ENCODE data around the gene ZNF697.

Gene ZNF697

GRCh38 chr1:119652587-119652986 is 4.5 kb upstream of the ZNF697 start:
- no peak overlapping the region for H3K14ac ChIP-seq (ENCODE audit: low read length)
- no peak overlapping the region for H4K91ac ChIP-seq (ENCODE audit: low read depth, low read length)
- H2BK12ac ChIP-seq (ENCODE audit: low read length) = no peak overlapping the region
- no peaks in the 10 kb centered on the region for H3K27me3 ChIP-seq (ENCODE audit: insufficient read depth, low read length)
- H3K23ac ChIP-seq (ENCODE audit: low read length) = no peak overlapping the region
- no peak overlapping the region for H3K4me3 ChIP-seq (ENCODE audit: low read depth, low read length)
- H3K36me3 ChIP-seq (ENCODE audit: control insufficient read depth in 1 of 2, insufficient read depth in 2 of 2, low read length in 2 of 2) = no peaks in the 10 kb centered on the region
- peak; percentile 13 to 57 for DNase-seq
- H3K18ac ChIP-seq (ENCODE audit: low read length) = no peak overlapping the region
- WGBS (ENCODE audit: extremely low coverage, insufficient coverage, insufficient read length) = no CpG with 5 or more reads among the region's 4 CpGs
- no peak overlapping the region for H4K8ac ChIP-seq (ENCODE audit: low read depth, low read length)
- H3K27ac ChIP-seq (ENCODE audit: low read depth, low read length) = no peak overlapping the region
- no peak overlapping the region for H4K12ac ChIP-seq (ENCODE audit: low read depth, low read length)
- no peak overlapping the region for H2AK5ac ChIP-seq (ENCODE audit: low read length)
- H2BK120ac ChIP-seq (ENCODE audit: insufficient read depth, low read length, poor library complexity) = no peak overlapping the region
- H3K79me2 ChIP-seq (ENCODE audit: control insufficient read depth, insufficient read depth, low read length, poor library complexity) = peaks cover 4% of the 10 kb centered on the region
- no peak overlapping the region for H3K9ac ChIP-seq (ENCODE audit: low read length)
- no peak overlapping the region for H3K4me2 ChIP-seq (ENCODE audit: low read length)
- H2BK5ac ChIP-seq (ENCODE audit: low read depth, low read length, poor library complexity) = no peak overlapping the region
- no peak overlapping the region for H2AFZ ChIP-seq (ENCODE audit: insufficient read depth, low read length, poor library complexity)
- peaks cover 0 to 11% of the 10 kb centered on the region in 2 experiments for H3K4me1 ChIP-seq (ENCODE audit: control insufficient read depth in 1 of 2, insufficient read depth in 2 of 2, low read length in 2 of 2)
- no peaks in the 10 kb centered on the region for H3K9me3 ChIP-seq (ENCODE audit: insufficient read depth, low read depth, low read length)
- peaks cover 10% of the 10 kb centered on the region for H3K79me1 ChIP-seq (ENCODE audit: low read length)
- H3K4ac ChIP-seq (ENCODE audit: low read depth, low read length) = no peak overlapping the region

GRCh38 chr1:119651641-119652040 is 3.6 kb upstream of the ZNF697 start:
- no peak for DNase-seq
- Histone ChIP-seq H4K91ac (ENCODE audit: low read depth, low read length) (no peak overlapping the region), H3K9ac (ENCODE audit: low read length) (no peak overlapping the region), H3K4me2 (ENCODE audit: low read length) (no peak overlapping the region), H3K4me3 (ENCODE audit: low read depth, low read length) (no peak overlapping the region), H3K36me3 (ENCODE audit: control insufficient read depth in 1 of 2, insufficient read depth in 2 of 2, low read length in 2 of 2) (no peaks in the 10 kb centered on the region), H3K18ac (ENCODE audit: low read length) (no peak overlapping the region), H4K12ac (ENCODE audit: low read depth, low read length) (no peak overlapping the region), H3K27ac (ENCODE audit: low read depth, low read length) (no peak overlapping the region), H3K79me1 (ENCODE audit: low read length) (peaks cover 19% of the 10 kb centered on the region), H2BK120ac (ENCODE audit: insufficient read depth, low read length, poor library complexity) (no peak overlapping the region), H3K79me2 (ENCODE audit: control insufficient read depth, insufficient read depth, low read length, poor library complexity) (peaks cover 12% of the 10 kb centered on the region), H4K8ac (ENCODE audit: low read depth, low read length) (no peak overlapping the region), H3K14ac (ENCODE audit: low read length) (peak overlapping the region; percentile 42), H3K4me1 (ENCODE audit: control insufficient read depth in 1 of 2, insufficient read depth in 2 of 2, low read length in 2 of 2) (peaks cover 0 to 13% of the 10 kb centered on the region in 2 experiments), H3K23ac (ENCODE audit: low read length) (no peak overlapping the region), H2BK12ac (ENCODE audit: low read length) (no peak overlapping the region), H2BK5ac (ENCODE audit: low read depth, low read length, poor library complexity) (no peak overlapping the region), H3K9me3 (ENCODE audit: insufficient read depth, low read depth, low read length) (no peaks in the 10 kb centered on the region), H3K4ac (ENCODE audit: low read depth, low read length) (no peak overlapping the region), H2AK5ac (ENCODE audit: low read length) (no peak overlapping the region), H3K27me3 (ENCODE audit: insufficient read depth, low read length) (no peaks in the 10 kb centered on the region), H2AFZ (ENCODE audit: insufficient read depth, low read length, poor library complexity) (no peak overlapping the region)
- no CpG with 5 or more reads among the region's 1 CpG for WGBS (ENCODE audit: extremely low coverage, insufficient coverage, insufficient read length)

- Histone ChIP-seq H2AFZ (ENCODE audit: insufficient read depth, low read length, poor library complexity) (no peak overlapping the region), H2AK5ac (ENCODE audit: low read length) (no peak overlapping the region), H2BK12ac (ENCODE audit: low read length) (no peak overlapping the region), H3K79me1 (ENCODE audit: low read length) (peaks cover 22% of the 10 kb centered on the region), H4K8ac (ENCODE audit: low read depth, low read length) (no peak overlapping the region), H3K4me3 (ENCODE audit: low read depth, low read length) (no peak overlapping the region), H3K9ac (ENCODE audit: low read length) (no peak overlapping the region), H3K27me3 (ENCODE audit: insufficient read depth, low read length) (no peaks in the 10 kb centered on the region), H4K91ac (ENCODE audit: low read depth, low read length) (no peak overlapping the region), H3K4me1 (ENCODE audit: control insufficient read depth in 1 of 2, insufficient read depth in 2 of 2, low read length in 2 of 2) (peaks cover 0 to 17% of the 10 kb centered on the region in 2 experiments), H3K4ac (ENCODE audit: low read depth, low read length) (no peak overlapping the region), H3K9me3 (ENCODE audit: insufficient read depth, low read depth, low read length) (no peaks in the 10 kb centered on the region), H3K79me2 (ENCODE audit: control insufficient read depth, insufficient read depth, low read length, poor library complexity) (peaks cover 15% of the 10 kb centered on the region), H3K23ac (ENCODE audit: low read length) (no peak overlapping the region), H3K18ac (ENCODE audit: low read length) (no peak overlapping the region), H3K14ac (ENCODE audit: low read length) (no peak overlapping the region), H3K36me3 (ENCODE audit: control insufficient read depth in 1 of 2, insufficient read depth in 2 of 2, low read length in 2 of 2) (no peaks in the 10 kb centered on the region), H4K12ac (ENCODE audit: low read depth, low read length) (no peak overlapping the region), H2BK120ac (ENCODE audit: insufficient read depth, low read length, poor library complexity) (no peak overlapping the region), H3K27ac (ENCODE audit: low read depth, low read length) (no peak overlapping the region), H3K4me2 (ENCODE audit: low read length) (no peak overlapping the region), H2BK5ac (ENCODE audit: low read depth, low read length, poor library complexity) (no peak overlapping the region)
- DNase-seq = peak in 1 of 2 donors; percentile 67
- WGBS (ENCODE audit: extremely low coverage, insufficient coverage, insufficient read length) = no CpG with 5 or more reads among the region's 2 CpGs
Measured at GRCh38 chr1:119651133-119651532, 3.1 kb upstream of the ZNF697 start.

- no peak overlapping the region for H3K4ac ChIP-seq (ENCODE audit: low read depth, low read length)
- H3K27me3 ChIP-seq (ENCODE audit: insufficient read depth, low read length) = no peaks in the 10 kb centered on the region
- no peak overlapping the region for H3K23ac ChIP-seq (ENCODE audit: low read length)
- peak overlapping the region; percentile 63 for H3K18ac ChIP-seq (ENCODE audit: low read length)
- H3K4me2 ChIP-seq (ENCODE audit: low read length) = peak overlapping the region; percentile 66
- WGBS (ENCODE audit: extremely low coverage, insufficient coverage, insufficient read length) = no CpG with 5 or more reads among the region's 10 CpGs
- H4K91ac ChIP-seq (ENCODE audit: low read depth, low read length) = peak overlapping the region; percentile 71
- H3K14ac ChIP-seq (ENCODE audit: low read length) = peak overlapping the region; percentile 71
- peak overlapping the region; percentile 90 for H3K27ac ChIP-seq (ENCODE audit: low read depth, low read length)
- H3K36me3 ChIP-seq (ENCODE audit: control insufficient read depth in 1 of 2, insufficient read depth in 2 of 2, low read length in 2 of 2) = no peaks in the 10 kb centered on the region
- no peaks in the 10 kb centered on the region for H3K9me3 ChIP-seq (ENCODE audit: insufficient read depth, low read depth, low read length)
- H2AK5ac ChIP-seq (ENCODE audit: low read length) = no peak overlapping the region
- peak overlapping the region; percentile 99 for H3K4me3 ChIP-seq (ENCODE audit: low read depth, low read length)
- no peak for DNase-seq
- peak overlapping the region; percentile 71 for H2BK5ac ChIP-seq (ENCODE audit: low read depth, low read length, poor library complexity)
- H4K8ac ChIP-seq (ENCODE audit: low read depth, low read length) = peak overlapping the region; percentile 86
- H3K4me1 ChIP-seq (ENCODE audit: control insufficient read depth in 1 of 2, insufficient read depth in 2 of 2, low read length in 2 of 2) = peaks cover 0 to 25% of the 10 kb centered on the region in 2 experiments
- no peak overlapping the region for H2AFZ ChIP-seq (ENCODE audit: insufficient read depth, low read length, poor library complexity)
- H2BK12ac ChIP-seq (ENCODE audit: low read length) = no peak overlapping the region
- peaks cover 17% of the 10 kb centered on the region for H3K79me2 ChIP-seq (ENCODE audit: control insufficient read depth, insufficient read depth, low read length, poor library complexity)
- H2BK120ac ChIP-seq (ENCODE audit: insufficient read depth, low read length, poor library complexity) = no peak overlapping the region
- peak overlapping the region; percentile 83 for H4K12ac ChIP-seq (ENCODE audit: low read depth, low read length)
- H3K9ac ChIP-seq (ENCODE audit: low read length) = peak overlapping the region; percentile 79
- H3K79me1 ChIP-seq (ENCODE audit: low read length) = peaks cover 24% of the 10 kb centered on the region
Measured at GRCh38 chr1:119648620-119649004, 546 bp upstream of the ZNF697 start.
